Suprapubic skin (tissue), 4 donors: Measurements from ENCODE around the gene ARL8A. TPM values are rescaled to one million over a fixed set of nuclear protein-coding genes. Genes with fewer than 3 reads are reported as not detected.
A peak's percentile ranks its signal among the peaks of the same experiment; 100 is the strongest.
"Not testable (repeated sequence)": the region's sequence is repeated elsewhere in the genome, so short reads cannot be mapped to it uniquely, and the experiment has no call there.

Experiments used
- DNase-seq, 2 donors: peaks; one replicate each; pipeline ENCODE4 v3.0.0-alpha.2; 2019; ENCODE audit warnings: low spot score in 2 of 2
- H3K27ac ChIP-seq: fragments of 200-600 bp; sonication (generic); one replicate; pipeline ENCODE4 v1.5.1; 2019
- H3K27me3 ChIP-seq: fragments of 200-600 bp; sonication (generic); one replicate; pipeline ENCODE4 v1.5.1; 2019
- H3K36me3 ChIP-seq: fragments of 200-600 bp; sonication (generic); one replicate; pipeline ENCODE4 v1.5.1; 2019
- H3K4me1 ChIP-seq: fragments of 200-600 bp; sonication (generic); one replicate; pipeline ENCODE4 v1.5.1; 2019
- H3K4me3 ChIP-seq: fragments of 200-600 bp; sonication (generic); one replicate; pipeline ENCODE4 v1.5.1; 2019; ENCODE audit warnings: mild to moderate bottlenecking
- H3K9me3 ChIP-seq: fragments of 200-600 bp; sonication (generic); one replicate; pipeline ENCODE4 v1.5.1; 2019
- CTCF ChIP-seq, 2 donors: fragments of 200-600 bp in 1 of 2; fragments of 450-650 bp in 1 of 2; sonication (generic) in 1 of 2; IDR thresholded peaks; one replicate each; pipeline ENCODE4 v1.5.1; 2016 to 2019; ENCODE audit warnings: antibody characterized with exemption in 2 of 2, mild to moderate bottlenecking in 1 of 2, moderate library complexity in 1 of 2
- EP300 ChIP-seq: sonication (generic); formaldehyde crosslinking; IDR thresholded peaks from one replicate; pipeline ENCODE4 v1.6.1; 2017; ENCODE audit warnings: antibody characterized with exemption
- POLR2A ChIP-seq, 2 donors: fragments of 450-650 bp; IDR thresholded peaks; one replicate each; pipeline ENCODE4 v1.6.1; 2017; ENCODE audit warnings: antibody characterized with exemption in 2 of 2, mild to moderate bottlenecking in 2 of 2, moderate library complexity in 2 of 2
- POLR2AphosphoS5 ChIP-seq, 3 donors: sonication (generic); formaldehyde crosslinking; IDR thresholded peaks; one replicate each; pipeline ENCODE4 v1.6.1; 2017; ENCODE audit warnings: antibody characterized with exemption in 3 of 3
- WGBS: methylation state at CpG from one replicate; pipeline ENCODE4 v1.1.5; 2018; 5-methylcytosine and 5-hydroxymethylcytosine counted together
- total RNA-seq, 4 donors: library from RNA; depleted of rRNA; stranded (reverse); fragments of >200 nt; gene quantifications; one replicate each; pipeline ENCODE4 v1.1.0, GENCODE V29; 2016

Gene ARL8A
- total RNA-seq, 4 donors from 2014 or later = 41.1 to 46.3 (median 43.0) TPM

GRCh38 chr1:202112859-202113689 is 31.5 kb downstream of the ARL8A start:
- WGBS = 18% methylated on average over 3 of the region's 5 CpGs
- H3K4me3 ChIP-seq = no peak overlapping the region
- TF ChIP-seq CTCF (IDR thresholded peaks at IDR 0.05) = no peak
- no peak for TF ChIP-seq POLR2A (IDR thresholded peaks at IDR 0.05)
- TF ChIP-seq POLR2AphosphoS5 (IDR thresholded peaks at IDR 0.05) = no peak
- TF ChIP-seq EP300 = no peak
- peaks cover 17% of the 10 kb centered on the region for H3K4me1 ChIP-seq
- H3K9me3 ChIP-seq = no peaks in the 10 kb centered on the region
- H3K27me3 ChIP-seq = no peaks in the 10 kb centered on the region
- H3K27ac ChIP-seq = peak overlapping the region; percentile 7
- H3K36me3 ChIP-seq = no peaks in the 10 kb centered on the region
- DNase-seq = no peak

- H3K27ac ChIP-seq, H3K4me3 ChIP-seq, H3K9me3 ChIP-seq, DNase-seq, H3K27me3 ChIP-seq, H3K36me3 ChIP-seq: not testable (repeated sequence)
- WGBS = 84% methylated on average over 7 of the region's 7 CpGs
- H3K4me1 ChIP-seq = peaks cover 32% of the 10 kb centered on the region
Measured at GRCh38 chr1:202111589-202111988, 32.9 kb downstream of the ARL8A start.

GRCh38 chr1:202110977-202111376 is 33.6 kb downstream of the ARL8A start:
- H3K27me3 ChIP-seq = no peaks in the 10 kb centered on the region
- H3K36me3 ChIP-seq = no peaks in the 10 kb centered on the region
- TF ChIP-seq EP300 (no peak), CTCF (IDR thresholded peaks at IDR 0.05) (no peak), POLR2A (IDR thresholded peaks at IDR 0.05) (no peak)
- H3K27ac ChIP-seq = no peak overlapping the region
- H3K4me3 ChIP-seq = no peak overlapping the region
- WGBS = 78% methylated on average over 3 of the region's 3 CpGs
- H3K4me1 ChIP-seq = peaks cover 35% of the 10 kb centered on the region
- DNase-seq = no peak
- no peaks in the 10 kb centered on the region for H3K9me3 ChIP-seq

- Histone ChIP-seq H3K4me1 (peaks cover 32% of the 10 kb centered on the region), H3K27me3 (no peaks in the 10 kb centered on the region), H3K36me3 (no peaks in the 10 kb centered on the region), H3K4me3 (no peak overlapping the region), H3K27ac (peak overlapping the region; percentile 48), H3K9me3 (no peaks in the 10 kb centered on the region)
- 72% methylated on average over 7 of the region's 13 CpGs for WGBS
- DNase-seq = no peak
- no peak for TF ChIP-seq POLR2AphosphoS5 (IDR thresholded peaks at IDR 0.05)
- no peak for TF ChIP-seq POLR2A (IDR thresholded peaks at IDR 0.05)
- no peak for TF ChIP-seq CTCF (IDR thresholded peaks at IDR 0.05)
- no peak for TF ChIP-seq EP300
Measured at GRCh38 chr1:202107801-202108731, 36.5 kb downstream of the ARL8A start.

GRCh38 chr1:202107321-202107761 is 37.2 kb downstream of the ARL8A start:
- Histone ChIP-seq H3K9me3 (no peaks in the 10 kb centered on the region), H3K4me1 (peaks cover 27% of the 10 kb centered on the region), H3K36me3 (no peaks in the 10 kb centered on the region), H3K4me3 (no peak overlapping the region), H3K27me3 (no peaks in the 10 kb centered on the region), H3K27ac (peak overlapping the region; percentile 48)
- TF ChIP-seq POLR2A (IDR thresholded peaks at IDR 0.05) (no peak), POLR2AphosphoS5 (IDR thresholded peaks at IDR 0.05) (no peak), CTCF (IDR thresholded peaks at IDR 0.05) (no peak), EP300 (no peak)
- 56% methylated on average over 5 of the region's 5 CpGs for WGBS
- no peak for DNase-seq
